Measurements from ENCODE around the gene PDCD1.

The PDCD1 gene

DNA sequence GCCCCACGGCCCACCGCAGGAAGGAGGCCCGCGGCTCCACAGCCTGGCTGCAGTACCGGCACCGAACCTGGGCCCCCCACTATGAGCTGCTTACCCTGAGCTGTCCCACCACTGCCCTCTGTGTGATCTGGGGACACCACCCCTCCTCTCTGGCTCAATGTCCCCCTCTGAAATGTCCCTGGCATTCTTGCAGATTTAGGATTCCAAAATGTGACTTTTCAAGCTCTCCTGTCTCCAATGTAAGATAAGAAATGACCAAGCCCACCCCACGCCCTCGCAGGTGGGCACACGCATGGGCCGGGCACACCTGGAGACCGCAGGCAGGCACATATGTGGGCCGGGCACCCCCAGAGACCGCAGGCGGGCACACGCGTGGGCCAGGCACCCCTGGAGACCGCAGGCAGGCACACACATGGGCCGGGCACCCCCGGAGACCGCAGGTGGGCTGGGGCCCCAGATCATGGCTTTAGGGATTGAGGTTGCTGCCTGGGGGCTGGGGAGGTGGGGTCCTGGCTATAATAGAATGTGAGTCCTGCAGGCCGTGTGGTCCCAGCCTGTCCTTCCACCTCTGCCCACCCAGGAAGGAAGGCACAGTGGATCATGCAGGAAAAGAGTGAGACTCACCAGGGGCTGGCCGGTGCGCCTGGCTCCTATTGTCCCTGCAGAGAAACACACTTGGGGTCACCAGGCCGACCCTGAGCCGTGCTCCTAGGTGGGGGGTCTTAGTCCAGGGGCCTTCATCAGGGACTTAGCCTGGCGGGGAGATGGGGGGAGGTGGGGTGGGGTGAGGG lies 7.2 kb downstream of the PDCD1 start:
- TF ChIP-seq SIN3A (IDR thresholded peaks at IDR 0.05; ENCODE audit: borderline replicate concordance, insufficient read depth, low read length) (no peak), FOXP2 (optimal IDR thresholded peaks at IDR 0.05; ENCODE audit: borderline replicate concordance, extremely low read depth, extremely low read length, insufficient read depth) (no peak)

DNA sequence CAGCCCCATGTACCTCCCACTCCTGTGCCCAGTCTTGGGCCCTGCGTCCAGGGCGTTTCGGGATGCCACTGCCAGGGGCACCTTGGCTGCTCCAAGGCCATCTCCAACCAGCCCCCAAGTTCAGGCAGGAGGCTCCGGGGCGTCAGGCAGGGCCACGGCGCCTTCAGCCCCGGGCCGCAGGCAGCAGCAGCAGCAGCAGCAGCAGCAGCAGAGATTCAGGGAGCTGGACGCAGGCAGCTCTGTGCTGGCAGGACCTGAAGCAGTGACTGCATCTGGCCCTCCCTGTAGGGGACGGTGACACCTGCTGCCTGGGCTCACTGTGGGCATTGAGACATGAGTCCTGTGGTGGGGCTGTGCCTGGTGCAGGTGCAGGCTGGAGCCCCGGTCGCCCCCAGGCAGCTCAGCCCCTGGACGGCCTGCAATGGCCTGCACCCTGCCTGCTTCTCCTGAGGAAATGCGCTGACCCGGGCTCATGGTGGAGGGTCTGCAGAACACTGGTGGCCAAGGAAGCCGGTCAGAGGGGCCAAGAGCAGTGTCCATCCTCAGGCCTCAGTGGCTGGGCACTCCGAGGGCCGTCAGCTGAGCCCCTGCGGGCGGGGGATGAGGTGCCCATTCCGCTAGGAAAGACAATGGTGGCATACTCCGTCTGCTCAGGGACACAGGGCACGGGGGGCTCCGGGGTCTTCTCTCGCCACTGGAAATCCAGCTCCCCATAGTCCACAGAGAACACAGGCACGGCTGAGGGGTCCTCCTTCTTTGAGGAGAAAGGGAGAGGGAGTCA lies 8.0 kb downstream of the PDCD1 start:
- TF ChIP-seq TAF1 (IDR thresholded peaks at IDR 0.05; ENCODE audit: borderline replicate concordance, insufficient read depth, low read length) (no peak), SIN3A (IDR thresholded peaks at IDR 0.05; ENCODE audit: borderline replicate concordance, insufficient read depth, low read length) (no peak), POLR2AphosphoS5 (IDR thresholded peaks at IDR 0.05; ENCODE audit: low read depth, low read length) (no peak), FOXP2 (optimal IDR thresholded peaks at IDR 0.05; ENCODE audit: borderline replicate concordance, extremely low read depth, extremely low read length, insufficient read depth) (no peak)
- TF ChIP-seq, protein P1, sequence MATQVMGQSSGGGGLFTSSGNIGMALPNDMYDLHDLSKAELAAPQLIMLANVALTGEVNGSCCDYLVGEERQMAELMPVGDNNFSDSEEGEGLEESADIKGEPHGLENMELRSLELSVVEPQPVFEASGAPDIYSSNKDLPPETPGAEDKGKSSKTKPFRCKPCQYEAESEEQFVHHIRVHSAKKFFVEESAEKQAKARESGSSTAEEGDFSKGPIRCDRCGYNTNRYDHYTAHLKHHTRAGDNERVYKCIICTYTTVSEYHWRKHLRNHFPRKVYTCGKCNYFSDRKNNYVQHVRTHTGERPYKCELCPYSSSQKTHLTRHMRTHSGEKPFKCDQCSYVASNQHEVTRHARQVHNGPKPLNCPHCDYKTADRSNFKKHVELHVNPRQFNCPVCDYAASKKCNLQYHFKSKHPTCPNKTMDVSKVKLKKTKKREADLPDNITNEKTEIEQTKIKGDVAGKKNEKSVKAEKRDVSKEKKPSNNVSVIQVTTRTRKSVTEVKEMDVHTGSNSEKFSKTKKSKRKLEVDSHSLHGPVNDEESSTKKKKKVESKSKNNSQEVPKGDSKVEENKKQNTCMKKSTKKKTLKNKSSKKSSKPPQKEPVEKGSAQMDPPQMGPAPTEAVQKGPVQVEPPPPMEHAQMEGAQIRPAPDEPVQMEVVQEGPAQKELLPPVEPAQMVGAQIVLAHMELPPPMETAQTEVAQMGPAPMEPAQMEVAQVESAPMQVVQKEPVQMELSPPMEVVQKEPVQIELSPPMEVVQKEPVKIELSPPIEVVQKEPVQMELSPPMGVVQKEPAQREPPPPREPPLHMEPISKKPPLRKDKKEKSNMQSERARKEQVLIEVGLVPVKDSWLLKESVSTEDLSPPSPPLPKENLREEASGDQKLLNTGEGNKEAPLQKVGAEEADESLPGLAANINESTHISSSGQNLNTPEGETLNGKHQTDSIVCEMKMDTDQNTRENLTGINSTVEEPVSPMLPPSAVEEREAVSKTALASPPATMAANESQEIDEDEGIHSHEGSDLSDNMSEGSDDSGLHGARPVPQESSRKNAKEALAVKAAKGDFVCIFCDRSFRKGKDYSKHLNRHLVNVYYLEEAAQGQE (IDR thresholded peaks at IDR 0.05; ENCODE audit: insufficient read depth in 1 of 2, low read depth in 2 of 2, low read length in 2 of 2): no peak

DNA sequence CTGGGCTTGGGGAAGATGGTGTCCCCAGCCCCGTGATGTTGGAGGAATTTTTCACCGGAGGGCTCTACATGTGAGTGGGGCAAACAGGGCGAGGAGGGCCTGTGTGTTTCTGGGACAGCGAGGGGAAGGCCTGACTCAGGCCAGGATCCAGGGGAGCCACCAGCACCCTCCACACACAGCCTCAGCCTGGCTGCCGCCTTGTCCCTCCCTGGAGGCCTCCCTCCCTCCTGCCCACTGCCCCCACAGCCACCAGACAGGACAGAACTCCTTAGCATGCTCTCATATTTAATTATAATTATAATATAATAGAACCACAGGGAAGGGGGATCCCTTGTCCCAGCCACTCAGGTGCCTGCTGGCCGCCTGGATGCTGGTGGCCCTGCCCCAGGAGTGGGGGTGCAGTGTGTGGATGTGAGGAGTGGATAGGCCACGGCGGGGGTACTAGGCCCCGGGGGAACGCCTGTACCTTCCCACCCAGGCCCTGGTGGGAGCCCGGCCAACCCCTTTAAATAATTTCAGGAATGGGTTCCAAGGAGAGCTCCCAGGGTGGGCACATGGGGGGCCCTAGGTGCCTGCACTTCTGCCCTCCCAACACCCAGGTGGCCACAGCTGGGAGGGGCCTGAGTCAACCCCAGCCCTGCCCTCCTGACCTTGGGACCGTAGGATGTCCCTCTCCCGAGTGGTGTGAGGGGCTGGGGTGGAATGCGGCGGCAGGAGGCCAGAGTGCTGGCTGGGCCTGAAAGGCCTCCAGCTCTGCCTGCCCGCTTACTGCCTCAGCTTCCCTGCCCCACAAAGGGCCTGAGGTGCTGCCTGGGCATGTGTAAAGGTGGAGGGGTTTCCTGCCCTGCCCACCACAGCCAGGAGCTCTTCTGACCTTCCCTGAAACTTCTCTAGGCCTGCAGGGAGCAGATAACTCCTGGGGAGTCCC lies 8.8 kb downstream of the PDCD1 start:
- TF ChIP-seq FOXP2 (optimal IDR thresholded peaks at IDR 0.05; ENCODE audit: borderline replicate concordance, extremely low read depth, extremely low read length, insufficient read depth) (no peak), POLR2AphosphoS5 (IDR thresholded peaks at IDR 0.05; ENCODE audit: low read depth, low read length) (no peak), SIN3A (IDR thresholded peaks at IDR 0.05; ENCODE audit: borderline replicate concordance, insufficient read depth, low read length) (no peak), TAF1 (IDR thresholded peaks at IDR 0.05; ENCODE audit: borderline replicate concordance, insufficient read depth, low read length) (no peak)
- TF ChIP-seq, protein P1 (IDR thresholded peaks at IDR 0.05; ENCODE audit: insufficient read depth in 1 of 2, low read depth in 2 of 2, low read length in 2 of 2): no peak

DNA sequence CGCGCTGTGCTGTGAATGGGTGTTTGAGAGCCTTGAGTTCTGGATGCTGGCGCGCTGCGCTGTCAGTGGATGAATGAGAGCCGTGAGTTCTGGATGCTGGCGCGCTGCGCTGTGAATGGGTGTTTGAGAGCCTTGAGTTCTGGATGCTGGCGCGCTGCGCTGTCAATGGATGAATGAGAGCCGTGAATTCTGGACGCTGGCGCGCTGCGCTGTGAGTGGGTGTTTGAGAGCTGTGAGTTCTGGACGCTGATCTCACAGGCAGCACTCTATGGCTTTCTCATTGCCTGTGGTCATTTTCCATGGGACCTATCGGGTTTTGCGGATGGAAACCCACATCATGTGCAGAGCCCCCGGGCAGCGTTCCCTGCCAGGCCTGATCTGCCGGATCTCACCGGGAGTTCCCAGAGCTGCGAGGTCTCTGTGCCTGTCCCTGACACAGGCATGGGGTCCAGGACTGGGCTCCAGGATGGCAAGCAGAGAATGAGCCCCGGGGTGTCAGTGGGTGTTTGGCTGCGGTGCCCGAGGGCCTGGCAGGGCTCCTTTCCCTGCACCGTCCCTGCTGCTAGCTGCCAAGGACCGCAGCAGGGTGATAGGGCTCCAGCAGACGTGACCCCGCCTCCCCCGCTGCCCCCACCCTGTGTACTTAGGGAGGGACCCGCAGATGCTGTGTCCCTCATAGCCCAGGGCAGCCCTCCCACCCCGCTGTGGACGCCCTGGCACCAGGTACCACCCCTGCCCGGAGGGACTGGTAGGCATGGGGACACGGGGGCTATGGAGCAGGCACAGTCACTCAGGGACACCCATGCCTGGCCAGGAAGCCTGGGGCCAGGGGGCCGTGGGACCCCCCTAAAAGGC lies 9.7 kb downstream of the PDCD1 start:
- no peak for TF ChIP-seq FOXP2 (optimal IDR thresholded peaks at IDR 0.05; ENCODE audit: borderline replicate concordance, extremely low read depth, extremely low read length, insufficient read depth)
- TF ChIP-seq, protein P1 (IDR thresholded peaks at IDR 0.05; ENCODE audit: insufficient read depth in 1 of 2, low read depth in 2 of 2, low read length in 2 of 2): no peak
- TF ChIP-seq POLR2AphosphoS5 (IDR thresholded peaks at IDR 0.05; ENCODE audit: low read depth, low read length): no peak
- no peak for TF ChIP-seq SIN3A (IDR thresholded peaks at IDR 0.05; ENCODE audit: borderline replicate concordance, insufficient read depth, low read length)
- no peak for TF ChIP-seq TAF1 (IDR thresholded peaks at IDR 0.05; ENCODE audit: borderline replicate concordance, insufficient read depth, low read length)

All from PFSK-1 (cell line).